GM12873 (cell line): ENCODE measurements around the gene B4GALNT4.
A peak's percentile ranks its signal among the peaks of the same experiment; 100 is the strongest.

Source experiments
- TF ChIP-seq, protein P1 (sequence below): IDR thresholded peaks from 2 replicates; pipeline ENCODE4 v1.5.1; 2012; ENCODE audit warnings: low read depth, mild to moderate bottlenecking, moderate library complexity, low read length, control low read depth; ENCODE audit not compliant: insufficient read depth; ENCODE audit errors: missing control alignments

The B4GALNT4 gene

DNA sequence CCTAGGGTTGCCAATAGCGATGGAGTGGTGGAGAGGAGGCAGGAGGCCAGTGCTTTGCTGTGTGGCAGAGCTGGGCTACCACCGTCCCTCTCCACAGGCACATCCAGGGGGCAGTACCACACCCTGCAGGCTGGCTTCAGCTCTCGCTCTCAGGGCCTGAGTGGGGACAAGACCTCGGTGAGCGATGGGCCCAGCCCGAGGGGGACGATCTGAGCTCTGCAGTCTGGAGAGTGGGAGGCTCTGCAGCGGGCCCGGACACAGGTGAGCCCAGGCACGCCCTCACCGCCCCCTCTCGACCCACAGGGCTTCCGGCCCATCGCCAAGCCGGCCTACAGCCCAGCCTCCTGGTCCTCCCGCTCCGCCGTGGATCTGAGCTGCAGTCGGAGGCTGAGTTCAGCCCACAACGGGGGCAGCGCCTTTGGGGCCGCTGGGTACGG, 27.2 kb downstream of the B4GALNT4 start:
- TF ChIP-seq, protein P1, sequence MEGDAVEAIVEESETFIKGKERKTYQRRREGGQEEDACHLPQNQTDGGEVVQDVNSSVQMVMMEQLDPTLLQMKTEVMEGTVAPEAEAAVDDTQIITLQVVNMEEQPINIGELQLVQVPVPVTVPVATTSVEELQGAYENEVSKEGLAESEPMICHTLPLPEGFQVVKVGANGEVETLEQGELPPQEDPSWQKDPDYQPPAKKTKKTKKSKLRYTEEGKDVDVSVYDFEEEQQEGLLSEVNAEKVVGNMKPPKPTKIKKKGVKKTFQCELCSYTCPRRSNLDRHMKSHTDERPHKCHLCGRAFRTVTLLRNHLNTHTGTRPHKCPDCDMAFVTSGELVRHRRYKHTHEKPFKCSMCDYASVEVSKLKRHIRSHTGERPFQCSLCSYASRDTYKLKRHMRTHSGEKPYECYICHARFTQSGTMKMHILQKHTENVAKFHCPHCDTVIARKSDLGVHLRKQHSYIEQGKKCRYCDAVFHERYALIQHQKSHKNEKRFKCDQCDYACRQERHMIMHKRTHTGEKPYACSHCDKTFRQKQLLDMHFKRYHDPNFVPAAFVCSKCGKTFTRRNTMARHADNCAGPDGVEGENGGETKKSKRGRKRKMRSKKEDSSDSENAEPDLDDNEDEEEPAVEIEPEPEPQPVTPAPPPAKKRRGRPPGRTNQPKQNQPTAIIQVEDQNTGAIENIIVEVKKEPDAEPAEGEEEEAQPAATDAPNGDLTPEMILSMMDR = peak; percentile 19

DNA sequence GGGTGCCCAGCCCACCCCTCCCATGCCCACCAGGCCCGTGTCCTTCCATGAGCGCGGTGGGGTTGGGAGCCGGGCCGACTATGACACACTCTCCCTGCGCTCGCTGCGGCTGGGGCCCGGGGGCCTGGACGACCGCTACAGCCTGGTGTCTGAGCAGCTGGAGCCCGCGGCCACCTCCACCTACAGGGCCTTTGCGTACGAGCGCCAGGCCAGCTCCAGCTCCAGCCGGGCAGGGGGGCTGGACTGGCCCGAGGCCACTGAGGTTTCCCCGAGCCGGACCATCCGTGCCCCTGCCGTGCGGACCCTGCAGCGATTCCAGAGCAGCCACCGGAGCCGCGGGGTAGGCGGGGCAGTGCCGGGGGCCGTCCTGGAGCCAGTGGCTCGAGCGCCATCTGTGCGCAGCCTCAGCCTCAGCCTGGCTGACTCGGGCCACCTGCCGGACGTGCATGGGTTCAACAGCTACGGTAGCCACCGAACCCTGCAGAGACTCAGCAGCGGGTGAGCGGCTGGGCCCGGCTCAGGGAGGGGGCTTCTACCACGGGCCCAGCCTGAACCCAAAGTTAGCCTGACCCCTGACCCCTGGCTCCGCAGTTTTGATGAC, 27.7 kb downstream of the B4GALNT4 start:
- TF ChIP-seq, protein P1 = peak; percentile 60

DNA sequence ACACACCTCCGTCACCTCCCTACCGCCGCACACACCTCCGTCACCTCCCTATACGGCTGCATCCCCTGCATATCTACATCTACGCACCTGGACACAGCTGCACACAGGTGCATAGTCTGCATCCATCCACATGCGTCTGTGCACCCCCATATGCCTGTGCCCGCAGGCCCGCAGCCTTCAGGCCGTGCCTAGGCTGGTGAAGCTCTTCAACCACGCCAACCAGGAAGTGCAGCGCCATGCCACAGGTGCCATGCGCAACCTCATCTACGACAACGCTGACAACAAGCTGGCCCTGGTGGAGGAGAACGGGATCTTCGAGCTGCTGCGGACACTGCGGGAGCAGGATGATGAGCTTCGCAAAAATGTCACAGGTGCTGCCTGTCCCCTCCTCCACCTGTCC, 29.5 kb downstream of the B4GALNT4 start:
- TF ChIP-seq, protein P1 = no peak

DNA sequence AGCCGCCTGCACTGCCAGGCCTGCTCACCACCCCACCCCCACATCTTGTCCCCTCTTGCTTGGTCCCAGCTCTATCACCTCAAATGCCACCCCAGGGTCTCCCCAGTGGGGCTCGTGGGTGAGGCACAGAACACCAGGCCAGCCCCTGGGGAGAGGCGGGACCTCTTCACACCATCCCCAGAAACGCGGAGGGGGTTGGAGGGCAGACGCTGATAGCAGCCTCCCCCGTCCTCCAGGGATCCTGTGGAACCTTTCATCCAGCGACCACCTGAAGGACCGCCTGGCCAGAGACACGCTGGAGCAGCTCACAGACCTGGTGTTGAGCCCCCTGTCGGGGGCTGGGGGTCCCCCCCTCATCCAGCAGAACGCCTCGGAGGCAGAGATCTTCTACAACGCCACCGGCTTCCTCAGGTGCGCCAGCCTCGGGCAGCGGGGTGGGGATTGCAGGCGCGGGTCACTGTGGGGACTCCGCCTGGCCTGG, 30.5 kb downstream of the B4GALNT4 start:
- TF ChIP-seq, protein P1 = no peak

DNA sequence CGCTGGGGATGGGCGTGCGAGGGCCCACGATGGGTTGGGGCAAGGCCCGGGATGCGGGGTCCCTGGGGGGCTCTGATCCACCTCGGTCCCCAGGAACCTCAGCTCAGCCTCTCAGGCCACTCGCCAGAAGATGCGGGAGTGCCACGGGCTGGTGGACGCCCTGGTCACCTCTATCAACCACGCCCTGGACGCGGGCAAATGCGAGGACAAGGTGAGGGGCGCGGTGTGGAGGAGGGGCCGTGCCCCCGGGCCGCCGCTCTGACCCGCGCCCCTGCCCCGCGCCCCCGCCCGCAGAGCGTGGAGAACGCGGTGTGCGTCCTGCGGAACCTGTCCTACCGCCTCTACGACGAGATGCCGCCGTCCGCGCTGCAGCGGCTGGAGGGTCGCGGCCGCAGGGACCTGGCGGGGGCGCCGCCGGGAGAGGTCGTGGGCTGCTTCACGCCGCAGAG, 31.0 kb downstream of the B4GALNT4 start:
- TF ChIP-seq, protein P1 = no peak

DNA sequence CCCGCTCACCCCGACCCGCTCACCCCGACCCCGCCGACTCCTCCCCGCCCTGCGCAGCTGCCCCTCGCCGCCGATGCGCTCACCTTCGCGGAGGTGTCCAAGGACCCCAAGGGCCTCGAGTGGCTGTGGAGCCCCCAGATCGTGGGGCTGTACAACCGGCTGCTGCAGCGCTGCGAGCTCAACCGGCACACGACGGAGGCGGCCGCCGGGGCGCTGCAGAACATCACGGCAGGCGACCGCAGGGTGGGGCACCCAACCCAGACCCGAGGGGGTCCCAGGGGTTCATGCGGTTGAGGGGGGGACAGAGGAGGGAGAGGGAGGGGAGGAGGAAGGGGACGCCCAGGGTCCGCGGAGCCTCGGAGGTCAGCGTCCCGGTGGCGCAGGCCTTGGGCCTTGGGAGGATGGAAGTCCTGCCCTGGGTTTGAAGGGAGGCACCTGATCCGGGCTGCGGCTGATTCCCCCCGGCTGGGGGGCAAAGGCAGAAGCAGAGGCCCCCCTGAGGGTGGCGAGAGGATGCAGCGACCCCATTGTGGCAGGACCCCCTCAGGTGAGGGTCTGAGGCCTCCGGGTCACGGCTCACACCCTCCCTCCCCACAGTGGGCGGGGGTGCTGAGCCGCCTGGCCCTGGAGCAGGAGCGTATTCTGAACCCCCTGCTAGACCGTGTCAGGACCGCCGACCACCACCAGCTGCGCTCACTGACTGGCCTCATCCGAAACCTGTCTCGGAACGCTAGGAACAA, 33.9 kb downstream of the B4GALNT4 start:
- TF ChIP-seq, protein P1 = no peak

DNA sequence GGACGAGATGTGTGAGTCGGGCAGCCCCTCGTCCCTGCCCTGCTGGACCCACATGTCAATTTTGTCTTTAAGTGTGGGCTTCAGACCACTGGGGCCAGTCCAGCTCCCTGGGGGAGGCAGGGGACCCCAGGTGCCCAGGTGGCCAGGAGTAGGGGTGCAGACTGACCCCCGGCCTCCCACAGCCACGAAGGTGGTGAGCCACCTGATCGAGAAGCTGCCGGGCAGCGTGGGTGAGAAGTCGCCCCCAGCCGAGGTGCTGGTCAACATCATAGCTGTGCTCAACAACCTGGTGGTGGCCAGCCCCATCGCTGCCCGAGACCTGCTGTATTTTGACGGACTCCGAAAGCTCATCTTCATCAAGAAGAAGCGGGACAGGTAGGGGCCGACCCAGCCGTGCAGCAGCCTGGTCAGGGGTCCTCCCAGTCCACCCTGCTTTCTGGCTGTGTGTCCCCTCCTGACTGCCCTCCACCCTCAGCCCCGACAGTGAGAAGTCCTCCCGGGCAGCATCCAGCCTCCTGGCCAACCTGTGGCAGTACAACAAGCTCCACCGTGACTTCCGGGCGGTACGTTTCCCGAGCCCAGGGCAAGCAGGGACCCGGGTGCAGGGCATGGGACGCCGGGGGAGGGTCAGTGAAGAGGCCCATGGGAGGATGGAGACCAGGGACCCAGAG, 34.6 kb downstream of the B4GALNT4 start:
- TF ChIP-seq, protein P1 = no peak
